ENCODE results near the gene SLC17A1.

- TF ChIP-seq CTCF (IDR thresholded peaks at IDR 0.05) (no peak), ZFX (IDR thresholded peaks at IDR 0.05; ENCODE audit: borderline replicate concordance) (no peak)
Measured at GRCh38 chr6:25764611-25765010, 67.2 kb downstream of the SLC17A1 start.

Measured in 22Rv1 (cell line).